ENCODE results near the gene IGSF3. TPM values are rescaled to one million over a fixed set of nuclear protein-coding genes. Genes with fewer than 3 reads are reported as not detected.

Gene IGSF3
- total and polyA plus RNA-seq, 2 experiments from 2014 or later, result 29.0 to 130 TPM

DNA sequence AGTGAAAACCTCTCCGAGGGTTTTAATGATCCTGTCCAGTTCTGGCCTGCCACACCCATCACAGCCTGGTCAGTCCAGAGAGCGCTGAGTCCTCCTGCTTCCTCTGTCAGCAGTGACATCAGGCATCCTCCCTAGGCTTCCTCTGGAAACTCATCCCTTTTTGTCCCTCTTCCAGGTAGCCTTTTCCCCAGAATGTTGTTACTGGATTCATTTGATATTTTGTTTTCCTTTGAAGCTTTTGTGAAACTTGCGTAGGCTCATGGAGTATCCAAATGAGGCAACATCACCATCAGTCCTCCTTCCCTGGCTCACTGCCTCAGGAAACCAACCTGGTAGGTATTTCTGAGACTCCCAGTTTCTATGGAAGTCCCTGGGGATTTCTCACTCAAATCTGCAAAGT is 27.0 kb upstream of the IGSF3 start:
- no peak for DNase-seq (ENCODE audit: low read depth in 1 of 2, low spot score in 1 of 2)
- no peaks in the 10 kb centered on the region for H3K9me3 ChIP-seq (ENCODE audit: low read depth)
- no peak for TF ChIP-seq CTCF (IDR thresholded peaks at IDR 0.05; ENCODE audit: low read depth, low read length)

GRCh38 chr1:116693759-116694480 is 26.4 kb upstream of the IGSF3 start:
- Histone ChIP-seq H3K36me3 (no peaks in the 10 kb centered on the region), H3K27ac (no peak overlapping the region), H3K4me3 (no peak overlapping the region), H3K4me1 (ENCODE audit: low read depth) (peaks cover 8% of the 10 kb centered on the region), H3K27me3 (no peaks in the 10 kb centered on the region), H3K9me3 (ENCODE audit: low read depth) (no peaks in the 10 kb centered on the region)
- DNase-seq (ENCODE audit: low read depth in 1 of 2, low spot score in 1 of 2), result peak in 1 of 2 donors; percentile 56
- TF ChIP-seq CTCF (IDR thresholded peaks at IDR 0.05; ENCODE audit: low read depth, low read length), result no peak

More for the DNA sequence above, 27.0 kb upstream of the IGSF3 start:
- Histone ChIP-seq H3K4me3 (no peak overlapping the region), H3K4me1 (ENCODE audit: low read depth) (peaks cover 8% of the 10 kb centered on the region), H3K27ac (no peak overlapping the region), H3K36me3 (no peaks in the 10 kb centered on the region), H3K27me3 (no peaks in the 10 kb centered on the region)

DNA sequence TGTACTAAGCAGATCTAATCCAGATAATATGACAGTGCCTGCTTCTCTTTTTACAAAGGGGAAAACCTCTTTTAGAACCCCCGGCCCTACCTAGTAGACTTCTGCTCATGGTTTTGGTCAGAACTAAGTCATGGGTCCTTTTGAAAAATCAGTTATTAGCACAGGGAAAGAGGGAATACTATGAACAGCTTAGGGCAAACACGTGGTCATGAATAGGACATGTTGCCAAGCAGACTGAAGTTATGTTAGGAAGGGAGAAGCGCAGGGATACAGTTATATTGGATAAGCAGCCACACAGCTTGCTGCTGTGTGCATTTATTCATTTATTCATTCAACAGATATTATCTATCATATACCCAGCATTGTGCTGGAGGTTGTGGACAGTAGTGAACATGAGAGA is 25.3 kb upstream of the IGSF3 start:
- no peak overlapping the region for H3K4me3 ChIP-seq
- no peak overlapping the region for H3K27ac ChIP-seq
- peaks cover 8% of the 10 kb centered on the region for H3K4me1 ChIP-seq (ENCODE audit: low read depth)
- no peaks in the 10 kb centered on the region for H3K27me3 ChIP-seq
- TF ChIP-seq CTCF (IDR thresholded peaks at IDR 0.05; ENCODE audit: low read depth, low read length), result no peak
- H3K9me3 ChIP-seq (ENCODE audit: low read depth), result no peaks in the 10 kb centered on the region
- H3K36me3 ChIP-seq, result no peaks in the 10 kb centered on the region
- no peak for DNase-seq (ENCODE audit: low read depth in 1 of 2, low spot score in 1 of 2)

DNA sequence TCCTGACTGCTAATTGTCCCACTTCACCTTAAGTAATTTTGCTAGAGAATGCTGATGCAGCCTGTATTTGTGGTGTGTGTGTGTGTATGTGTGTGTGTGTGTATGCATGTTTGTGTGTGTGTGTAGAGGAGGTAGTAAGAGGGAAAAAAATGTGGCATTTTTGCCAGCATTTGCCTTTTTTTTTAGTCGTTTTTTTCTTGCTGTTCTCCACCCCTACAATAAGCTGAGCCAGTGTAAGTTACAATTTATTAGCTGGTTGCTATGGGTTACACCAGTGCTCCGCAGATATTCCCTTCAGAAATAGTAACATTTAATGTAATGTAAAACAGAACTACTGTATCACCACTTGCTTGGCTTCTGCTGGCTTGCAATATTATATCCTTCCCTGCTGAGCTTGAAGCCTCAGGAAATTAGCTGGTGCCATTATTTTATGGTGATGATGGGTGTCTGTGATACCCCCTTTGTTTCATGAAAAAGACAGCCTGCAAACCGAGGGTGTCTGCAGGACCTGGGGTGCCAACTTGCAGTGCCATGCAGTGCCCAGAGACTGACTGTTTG is 23.4 kb upstream of the IGSF3 start:
- Histone ChIP-seq H3K36me3 (no peaks in the 10 kb centered on the region), H3K4me1 (ENCODE audit: low read depth) (no peaks in the 10 kb centered on the region), H3K4me3 (no peak overlapping the region), H3K9me3 (ENCODE audit: low read depth) (no peaks in the 10 kb centered on the region), H3K27ac (no peak overlapping the region), H3K27me3 (no peaks in the 10 kb centered on the region)
- DNase-seq (ENCODE audit: low read depth in 1 of 2, low spot score in 1 of 2), result no peak
- TF ChIP-seq CTCF (IDR thresholded peaks at IDR 0.05; ENCODE audit: low read depth, low read length), result no peak

DNA sequence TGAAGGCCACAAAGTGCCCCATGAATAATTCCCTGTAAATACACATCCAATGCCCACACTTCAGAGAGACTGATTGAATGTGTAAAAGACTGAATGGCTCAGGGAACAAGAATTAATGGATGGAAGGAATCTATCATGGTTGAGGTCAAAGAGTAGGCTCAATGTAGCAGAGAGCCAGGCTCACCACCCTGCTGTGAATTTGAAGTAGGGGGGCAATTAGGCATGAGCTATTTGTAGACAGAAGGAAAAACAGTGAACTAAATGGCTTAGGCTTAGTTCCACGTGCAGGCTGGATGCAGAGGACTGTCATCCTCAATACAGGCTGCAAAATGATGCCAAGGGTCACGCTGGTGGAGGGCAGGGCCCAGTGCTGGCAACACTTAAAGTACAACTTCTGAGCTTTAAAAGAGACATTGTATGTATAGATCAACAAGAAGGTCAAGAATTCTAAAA is 22.9 kb upstream of the IGSF3 start:
- no peak for DNase-seq (ENCODE audit: low read depth in 1 of 2, low spot score in 1 of 2)
- Histone ChIP-seq H3K27me3 (no peaks in the 10 kb centered on the region), H3K36me3 (no peaks in the 10 kb centered on the region), H3K4me1 (ENCODE audit: low read depth) (no peaks in the 10 kb centered on the region), H3K27ac (no peak overlapping the region), H3K9me3 (ENCODE audit: low read depth) (no peaks in the 10 kb centered on the region), H3K4me3 (no peak overlapping the region)
- TF ChIP-seq CTCF (IDR thresholded peaks at IDR 0.05; ENCODE audit: low read depth, low read length), result no peak

All from cardiac muscle cell (in vitro differentiated cells and primary cell).